Effector memory CD8-positive, alpha-beta T cell (primary cell): Measurements from ENCODE around the gene BPIFB6.
"Not testable (repeated sequence)": the region's sequence is repeated elsewhere in the genome, so short reads cannot be mapped to it uniquely, and the experiment has no call there.

ENCODE experiments used
- ATAC-seq: fragments of 150-1000 bp; cut with Tn5 transposase; replicated peaks from 2 replicates; pipeline ENCODE4 v1.10.0; 2021; ENCODE audit warnings: mild to moderate bottlenecking, moderate library complexity
- DNase-seq, 3 experiments: peaks; one replicate each; pipeline ENCODE4 v3.0.0; 2021
- H3K27ac Mint-ChIP-seq, 2 donors: one replicate each; pipeline ENCODE4 v1.8.0; 2022; ENCODE audit warnings: mild to moderate bottlenecking in 2 of 2, mixed read lengths in 2 of 2, moderate library complexity in 2 of 2
- H3K27me3 Mint-ChIP-seq, 2 donors: one replicate each; pipeline ENCODE4 v1.8.0; 2022; ENCODE audit warnings: mixed read lengths in 2 of 2
- H3K36me3 Mint-ChIP-seq: one replicate; pipeline ENCODE4 v1.8.0; 2022; ENCODE audit warnings: mild to moderate bottlenecking, moderate library complexity, mixed read lengths; ENCODE audit not compliant: insufficient read depth
- H3K4me1 Mint-ChIP-seq, 2 donors: one replicate each; pipeline ENCODE4 v1.8.0; 2022; ENCODE audit warnings: low read depth in 2 of 2, mixed read lengths in 2 of 2
- H3K4me3 Mint-ChIP-seq, 2 donors: one replicate each; pipeline ENCODE4 v1.8.0; 2022; ENCODE audit warnings: mild to moderate bottlenecking in 2 of 2, mixed read lengths in 2 of 2, moderate library complexity in 2 of 2
- H3K9me3 Mint-ChIP-seq, 2 donors: one replicate each; pipeline ENCODE4 v1.8.0; 2022; ENCODE audit warnings: mixed read lengths in 2 of 2

The BPIFB6 gene

DNA sequence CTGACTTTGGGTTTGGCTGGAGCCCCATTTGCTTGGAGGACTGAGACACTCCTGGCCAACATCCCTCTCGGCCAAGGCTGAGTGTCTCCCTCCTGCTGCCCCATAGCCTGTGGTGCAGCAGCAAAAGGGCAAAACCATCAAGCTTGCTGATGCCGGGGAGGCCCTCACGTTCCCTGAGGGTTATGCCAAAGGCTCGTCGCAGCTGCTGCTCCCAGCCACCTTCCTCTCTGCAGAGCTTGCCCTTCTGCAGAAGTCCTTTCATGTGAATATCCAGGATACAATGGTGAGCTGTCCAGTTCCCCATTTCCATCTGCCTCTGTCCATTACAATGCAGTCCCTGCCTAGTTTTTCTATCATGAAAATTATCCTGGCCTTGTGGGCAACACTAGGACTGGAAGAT is 6.0 kb downstream of the BPIFB6 start:
- Mint-ChIP-seq H3K9me3 (no peaks in the 10 kb centered on the region), H3K4me3 (no peak overlapping the region), H3K36me3 (peaks cover 5% of the 10 kb centered on the region), H3K4me1 (no peaks in the 10 kb centered on the region), H3K27me3 (peaks cover 0 to 8% of the 10 kb centered on the region in 2 donors), H3K27ac (no peak overlapping the region)
- no peak for ATAC-seq
- no peak for DNase-seq

DNA sequence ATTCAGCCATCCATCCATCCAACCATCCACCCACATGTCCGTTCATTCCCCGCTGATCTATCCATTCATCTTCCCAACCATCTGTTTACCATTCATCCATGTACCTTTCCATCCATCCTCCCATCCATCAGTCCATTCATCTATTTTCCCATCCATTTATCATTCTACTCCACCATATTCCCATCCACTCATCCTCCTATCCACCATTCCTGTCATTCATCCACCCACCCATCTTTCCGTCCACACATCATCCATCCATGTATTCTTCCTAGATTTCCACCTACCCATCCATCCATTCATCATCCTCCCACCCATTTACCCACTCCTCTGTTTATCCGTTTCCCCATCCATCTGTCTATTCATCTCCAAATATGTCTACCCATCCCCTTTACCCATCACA is 6.8 kb downstream of the BPIFB6 start:
- DNase-seq, result no peak
- no peak overlapping the region for H3K27ac Mint-ChIP-seq
- no peaks in the 10 kb centered on the region for H3K4me1 Mint-ChIP-seq
- H3K9me3 Mint-ChIP-seq, result no peaks in the 10 kb centered on the region
- H3K4me3 Mint-ChIP-seq, result no peak overlapping the region
- no peak for ATAC-seq
- H3K27me3 Mint-ChIP-seq, result peaks cover 0 to 8% of the 10 kb centered on the region in 2 donors
- H3K36me3 Mint-ChIP-seq, result peaks cover 2% of the 10 kb centered on the region

DNA sequence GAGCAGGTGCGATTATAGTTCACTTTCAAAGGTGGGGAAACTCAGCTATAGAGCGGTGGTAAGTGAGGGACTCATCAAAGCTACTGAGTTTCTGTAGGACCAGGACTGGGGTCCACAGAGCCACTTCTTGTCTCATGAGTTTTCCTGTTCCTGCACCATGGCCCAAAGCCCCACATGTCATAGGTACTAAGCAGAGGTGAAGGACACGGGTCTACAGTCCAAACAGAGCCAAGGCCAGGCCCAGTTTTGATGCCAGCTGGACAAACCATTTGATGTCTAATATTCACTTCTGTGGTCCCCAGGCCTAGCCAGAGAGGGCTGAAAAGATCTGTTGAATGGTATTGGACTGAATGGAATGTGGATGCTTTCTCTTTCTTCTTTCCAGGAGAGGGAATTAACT is 11.0 kb downstream of the BPIFB6 start:
- H3K9me3 Mint-ChIP-seq, result peaks cover 0 to 12% of the 10 kb centered on the region in 2 donors
- H3K27ac Mint-ChIP-seq, result no peak overlapping the region
- no peaks in the 10 kb centered on the region for H3K36me3 Mint-ChIP-seq
- ATAC-seq (no peak), DNase-seq (no peak)
- H3K4me1 Mint-ChIP-seq, result no peaks in the 10 kb centered on the region
- no peak overlapping the region for H3K4me3 Mint-ChIP-seq
- H3K27me3 Mint-ChIP-seq, result peaks cover 0 to 8% of the 10 kb centered on the region in 2 donors

DNA sequence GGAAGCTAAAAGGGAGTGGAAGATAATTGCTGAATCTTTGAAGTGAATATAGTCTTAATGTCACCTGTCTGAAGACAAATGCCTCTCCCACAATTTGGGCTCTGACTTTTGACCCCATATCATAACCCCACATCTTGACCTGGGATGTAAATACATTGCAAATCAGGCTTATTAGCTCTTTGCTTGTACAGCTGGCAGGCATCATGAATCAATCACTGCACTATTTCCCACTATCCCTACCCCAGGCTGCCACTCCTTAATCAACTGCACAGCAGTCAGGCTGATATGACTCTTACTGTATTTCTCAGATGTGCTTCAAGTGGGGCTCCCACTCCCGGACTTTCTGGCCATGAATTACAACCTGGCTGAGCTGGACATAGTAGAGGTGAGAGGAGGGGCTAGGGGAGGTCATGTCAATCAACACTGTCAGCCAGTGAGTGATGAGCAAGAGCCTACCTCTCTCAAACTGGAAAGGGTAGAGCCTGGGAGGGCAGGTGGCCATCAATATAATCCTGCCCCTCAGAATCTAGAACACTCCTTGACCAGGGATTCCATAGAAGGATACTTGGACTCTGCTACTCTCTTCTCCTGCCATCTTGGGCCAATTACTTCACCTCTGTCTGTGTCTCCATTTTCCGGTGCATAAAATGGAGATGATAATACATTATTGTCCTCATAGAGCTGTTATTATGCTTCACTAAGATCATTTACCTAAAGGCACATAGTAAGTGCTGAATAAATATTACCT is 11.7 kb downstream of the BPIFB6 start:
- H3K4me1 Mint-ChIP-seq, result no peaks in the 10 kb centered on the region
- peaks cover 0 to 4% of the 10 kb centered on the region in 2 donors for H3K27me3 Mint-ChIP-seq
- peaks cover 1% of the 10 kb centered on the region for H3K36me3 Mint-ChIP-seq
- H3K4me3 Mint-ChIP-seq, result no peak overlapping the region
- no peak for ATAC-seq
- H3K27ac Mint-ChIP-seq, result no peak overlapping the region
- DNase-seq, result no peak
- H3K9me3 Mint-ChIP-seq, result peaks cover 0 to 12% of the 10 kb centered on the region in 2 donors

DNA sequence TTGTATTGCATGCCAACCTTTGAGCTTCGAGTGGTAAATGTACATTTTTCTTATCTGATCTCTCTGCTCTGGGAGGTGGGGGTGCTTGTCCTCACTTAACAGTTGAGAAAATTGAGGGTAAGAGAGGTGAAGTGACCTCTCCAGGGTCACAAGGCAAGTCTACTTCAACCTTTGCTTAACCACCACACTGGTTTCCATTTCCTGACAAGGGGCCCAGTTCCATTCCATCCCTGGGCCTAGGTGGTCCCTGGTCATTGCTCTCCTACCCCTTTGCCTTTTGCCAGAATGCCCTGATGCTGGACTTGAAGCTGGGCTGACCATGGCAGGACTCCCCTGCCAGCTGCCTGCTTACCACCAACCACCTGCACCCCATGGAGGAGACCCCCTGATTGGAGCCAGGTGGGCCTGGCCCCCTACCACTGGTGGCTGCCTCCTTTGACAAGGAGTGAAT is 12.3 kb downstream of the BPIFB6 start:
- no peak overlapping the region for H3K27ac Mint-ChIP-seq
- peaks cover 5% of the 10 kb centered on the region for H3K36me3 Mint-ChIP-seq
- H3K4me1 Mint-ChIP-seq, result no peaks in the 10 kb centered on the region
- no peaks in the 10 kb centered on the region for H3K27me3 Mint-ChIP-seq
- no peak overlapping the region for H3K4me3 Mint-ChIP-seq
- peaks cover 0 to 12% of the 10 kb centered on the region in 2 donors for H3K9me3 Mint-ChIP-seq
- DNase-seq, result no peak
- ATAC-seq, result no peak

- H3K4me1 Mint-ChIP-seq, ATAC-seq, H3K27ac Mint-ChIP-seq, H3K27me3 Mint-ChIP-seq, H3K4me3 Mint-ChIP-seq, DNase-seq, H3K36me3 Mint-ChIP-seq: not testable (repeated sequence)
- peaks cover 0 to 12% of the 10 kb centered on the region in 2 donors for H3K9me3 Mint-ChIP-seq
These were observed 13.8 kb downstream of the BPIFB6 start for GRCh38 chr20:33045129-33045721.

- peaks cover 0 to 2% of the 10 kb centered on the region in 2 donors for H3K4me1 Mint-ChIP-seq
- no peaks in the 10 kb centered on the region for H3K27me3 Mint-ChIP-seq
- ATAC-seq, result no peak
- no peak overlapping the region for H3K4me3 Mint-ChIP-seq
- peaks cover 0 to 12% of the 10 kb centered on the region in 2 donors for H3K9me3 Mint-ChIP-seq
- H3K27ac Mint-ChIP-seq, result no peak overlapping the region
- DNase-seq, result no peak
- peaks cover 5% of the 10 kb centered on the region for H3K36me3 Mint-ChIP-seq
These were observed 15.0 kb downstream of the BPIFB6 start for GRCh38 chr20:33046412-33046811.

GRCh38 chr20:33051333-33051732 is 19.9 kb downstream of the BPIFB6 start:
- H3K9me3 Mint-ChIP-seq, result no peaks in the 10 kb centered on the region
- H3K27me3 Mint-ChIP-seq, result no peaks in the 10 kb centered on the region
- H3K36me3 Mint-ChIP-seq, result peaks cover 5% of the 10 kb centered on the region
- ATAC-seq, result no peak
- H3K27ac Mint-ChIP-seq, result peak overlapping the region; percentile 22 to 45
- peaks cover 0 to 4% of the 10 kb centered on the region in 2 donors for H3K4me1 Mint-ChIP-seq
- no peak overlapping the region for H3K4me3 Mint-ChIP-seq
- DNase-seq, result no peak

DNA sequence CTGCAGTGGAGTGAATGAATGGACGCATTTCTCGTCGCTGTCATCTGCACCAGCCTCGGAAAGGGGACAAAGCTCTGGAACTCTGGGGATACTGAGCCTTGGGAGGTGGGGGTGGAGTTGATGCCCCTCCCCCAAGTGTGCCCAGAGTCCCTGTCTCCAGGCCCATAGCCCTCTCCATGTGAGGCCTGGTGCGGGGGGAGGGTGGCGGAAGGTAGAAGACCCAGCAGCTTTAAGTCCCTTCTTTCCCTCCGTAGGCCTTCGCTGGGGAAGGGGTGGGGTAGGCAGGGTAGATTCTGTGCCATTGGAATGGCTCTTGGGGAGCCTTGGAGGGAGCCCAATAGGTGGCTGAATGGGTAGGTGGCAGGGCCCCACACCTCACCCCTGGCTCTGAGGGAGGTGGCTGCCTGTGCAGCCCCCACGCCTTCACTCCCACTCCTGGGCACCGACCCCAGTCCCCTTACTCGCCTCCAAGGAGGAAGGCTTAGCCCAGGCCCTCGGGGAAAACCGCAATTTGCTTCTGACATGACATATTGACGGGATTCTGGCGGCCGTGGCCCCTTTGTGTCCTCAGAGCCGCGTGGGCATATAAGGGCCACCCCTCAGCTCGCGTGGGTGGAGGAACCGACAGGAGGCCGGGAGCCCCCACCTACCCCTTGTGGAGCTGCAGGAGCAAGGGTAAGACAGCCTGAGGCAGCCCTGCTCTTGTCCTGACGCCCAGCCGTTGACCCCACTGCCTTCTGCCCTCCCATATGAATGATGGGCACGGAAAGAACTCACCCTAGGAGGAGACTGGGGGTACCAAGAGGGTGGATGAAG is 22.1 kb downstream of the BPIFB6 start, which contains the start of gene BPIFB3:
BPIFB3 (plus strand) TSS at position 613 of the 816 bp plus-strand sequence. CDS start 1,533 bp downstream, outside the sequence.
- Mint-ChIP-seq H3K27ac (peak within 1 kb of the TSS in 1 of 2 donors; percentile 75), H3K4me1 (peaks cover 0 to 6% of the 10 kb centered on the region in 2 donors), H3K9me3 (no peaks in the 10 kb centered on the region), H3K36me3 (peaks cover under 1% of the 10 kb centered on the region), H3K4me3 (no peak within 1 kb of the TSS), H3K27me3 (no peaks in the 10 kb centered on the region)
- DNase-seq, result no peak
- no peak for ATAC-seq

GRCh38 chr20:33054381-33054780 is 22.9 kb downstream of the BPIFB6 start:
- Mint-ChIP-seq H3K27me3 (no peaks in the 10 kb centered on the region), H3K9me3 (no peaks in the 10 kb centered on the region), H3K4me3 (no peak overlapping the region), H3K36me3 (no peaks in the 10 kb centered on the region), H3K27ac (peak overlapping the region in 1 of 2 donors; percentile 75), H3K4me1 (peaks cover 0 to 6% of the 10 kb centered on the region in 2 donors)
- DNase-seq, result no peak
- no peak for ATAC-seq

GRCh38 chr20:33054791-33055190 is 23.3 kb downstream of the BPIFB6 start:
- DNase-seq (no peak), ATAC-seq (no peak)
- H3K27me3 Mint-ChIP-seq, result no peaks in the 10 kb centered on the region
- H3K4me1 Mint-ChIP-seq, result peaks cover 0 to 6% of the 10 kb centered on the region in 2 donors
- no peaks in the 10 kb centered on the region for H3K36me3 Mint-ChIP-seq
- no peak overlapping the region for H3K4me3 Mint-ChIP-seq
- H3K27ac Mint-ChIP-seq, result peak overlapping the region in 1 of 2 donors; percentile 75
- no peaks in the 10 kb centered on the region for H3K9me3 Mint-ChIP-seq

- Mint-ChIP-seq H3K27me3 (no peaks in the 10 kb centered on the region), H3K36me3 (no peaks in the 10 kb centered on the region), H3K9me3 (no peaks in the 10 kb centered on the region), H3K27ac (no peak overlapping the region), H3K4me3 (no peak overlapping the region), H3K4me1 (peaks cover 0 to 4% of the 10 kb centered on the region in 2 donors)
- DNase-seq, result no peak
- no peak for ATAC-seq
These were observed 27.7 kb downstream of the BPIFB6 start for GRCh38 chr20:33059136-33059535.

GRCh38 chr20:33059741-33060390 is 28.4 kb downstream of the BPIFB6 start:
- no peak for DNase-seq
- H3K4me3 Mint-ChIP-seq, result no peak overlapping the region
- H3K9me3 Mint-ChIP-seq, result no peaks in the 10 kb centered on the region
- H3K4me1 Mint-ChIP-seq, result peaks cover 0 to 2% of the 10 kb centered on the region in 2 donors
- H3K27me3 Mint-ChIP-seq, result no peaks in the 10 kb centered on the region
- no peaks in the 10 kb centered on the region for H3K36me3 Mint-ChIP-seq
- ATAC-seq, result no peak
- peak overlapping the region in 1 of 2 donors; percentile 76 for H3K27ac Mint-ChIP-seq
